Activated CD8-positive, alpha-beta memory T cell treated with anti-CD3 and anti-CD28 coated beads, Interleukin-2, amount 50 U/mL, for 48 hours (primary cell): ENCODE data around the gene MEIOC.
"Not testable (repeated sequence)": the region's sequence is repeated elsewhere in the genome, so short reads cannot be mapped to it uniquely, and the experiment has no call there.

ENCODE experiments used
- DNase-seq: peaks from one replicate; pipeline ENCODE4 v3.0.0-alpha.2; 2020

MEIOC gene

DNA sequence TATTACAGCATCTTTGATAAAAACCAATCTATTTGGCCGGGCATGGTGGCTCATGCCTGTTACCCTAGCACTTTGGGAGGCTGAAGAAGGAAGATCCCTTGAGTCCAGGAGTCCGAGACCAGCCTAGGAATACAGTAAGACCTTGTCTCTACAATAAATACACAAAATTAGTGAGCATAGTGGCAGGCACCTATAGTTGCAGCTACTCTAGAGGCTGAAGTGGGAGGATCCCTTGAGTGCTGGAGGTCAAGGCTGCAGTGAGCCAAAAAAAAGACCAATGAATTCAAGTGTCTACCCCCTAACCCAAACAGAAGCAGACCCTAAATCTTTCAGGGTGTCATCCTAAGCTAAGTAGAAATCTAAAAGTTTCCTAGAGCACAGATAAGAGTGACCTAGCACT, 7.3 kb upstream of the MEIOC start:
- DNase-seq = no peak

DNA sequence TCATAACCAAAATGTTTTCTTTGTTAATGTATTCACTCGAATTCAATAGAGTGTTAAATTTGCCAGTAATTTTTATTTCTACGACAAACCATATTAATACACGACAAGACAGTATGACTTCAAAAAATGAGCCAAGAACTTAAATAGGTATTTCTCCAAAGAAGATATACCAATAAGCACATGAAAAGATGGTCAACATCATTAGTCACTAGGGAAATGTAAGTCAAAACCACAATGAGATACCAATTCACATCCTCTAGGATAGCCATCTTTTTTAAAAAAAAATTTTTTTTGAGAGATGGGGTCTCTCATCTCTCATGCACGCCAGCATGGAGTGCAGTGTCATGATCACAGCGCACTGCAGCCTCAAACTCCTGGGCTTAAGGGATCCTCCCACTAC, 5.0 kb upstream of the MEIOC start:
- no peak for DNase-seq

DNA sequence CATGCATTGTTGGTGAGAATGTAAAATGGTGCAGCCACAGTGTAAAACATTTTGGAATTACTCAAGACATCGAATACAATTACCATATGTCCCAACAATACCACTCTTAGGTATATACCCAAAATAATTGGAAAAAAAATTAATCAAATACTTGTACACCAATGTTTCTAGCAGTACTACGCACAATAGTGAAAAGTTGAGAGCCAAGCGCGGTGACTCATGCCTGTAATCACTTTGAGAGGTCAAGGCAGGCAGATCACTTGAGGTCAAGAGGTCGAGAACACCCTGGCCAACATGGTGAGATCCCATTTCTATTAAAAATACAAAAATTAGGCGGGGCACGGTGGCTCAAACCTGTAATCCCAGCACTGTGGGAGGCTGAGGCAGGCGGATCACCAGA, 3.5 kb upstream of the MEIOC start:
- DNase-seq = no peak

DNA sequence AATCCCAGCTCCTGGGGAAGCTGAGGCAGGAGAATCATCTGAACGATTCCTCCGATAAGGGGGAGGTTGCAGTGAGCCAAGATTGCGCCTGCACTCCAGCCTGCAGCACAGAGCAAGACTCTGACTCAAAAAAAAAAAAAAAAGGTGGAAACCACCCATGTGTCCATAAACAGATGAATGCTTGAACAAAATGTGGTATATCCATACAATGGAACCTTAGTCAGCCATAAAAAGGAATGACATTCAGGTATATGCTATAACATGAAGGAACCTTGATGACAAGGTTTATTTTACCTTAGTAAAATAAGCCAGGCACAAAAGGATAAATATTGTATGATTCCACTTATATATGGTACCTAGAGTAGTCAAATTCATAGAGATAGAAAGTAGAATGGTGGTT, 2.9 kb upstream of the MEIOC start:
- no peak for DNase-seq

DNA sequence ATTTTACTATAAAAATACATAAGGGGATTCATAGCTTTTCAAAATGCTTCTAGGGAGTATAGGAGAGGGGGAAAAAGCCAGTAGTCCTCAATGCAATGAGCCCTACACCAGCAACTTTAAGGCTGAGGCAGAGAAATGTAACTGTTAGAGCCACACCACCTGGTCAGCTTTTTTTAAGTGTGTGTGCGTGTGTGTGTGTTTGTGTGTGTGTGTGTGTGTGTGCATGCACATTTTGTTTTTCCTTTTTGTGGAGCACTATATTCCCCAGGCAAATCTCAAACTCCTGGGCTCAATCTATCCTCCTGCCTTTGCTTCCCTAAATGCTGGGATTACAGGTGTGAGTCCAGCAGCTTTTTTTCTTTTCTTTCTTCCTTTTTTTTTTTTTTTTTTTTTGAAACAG, 2.3 kb upstream of the MEIOC start:
- DNase-seq = no peak

DNA sequence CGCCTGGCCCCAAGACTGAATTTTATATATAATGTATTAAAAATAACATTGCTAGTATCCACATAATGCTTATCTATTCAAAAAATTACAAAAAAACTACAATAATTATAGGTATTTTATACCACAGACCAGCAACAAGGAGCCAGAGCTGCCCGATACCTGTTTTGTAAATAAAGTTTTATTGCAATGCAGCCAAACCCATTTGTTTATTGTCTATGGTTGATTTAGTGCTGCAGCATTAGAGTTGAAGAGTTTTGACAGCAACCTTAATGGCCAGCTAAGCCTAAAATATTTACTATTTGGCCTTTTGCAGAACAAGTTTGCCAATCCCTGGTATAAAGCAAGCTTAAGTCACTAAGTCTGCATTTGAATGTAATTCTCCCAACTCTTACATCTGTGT, 5.6 kb downstream of the MEIOC start:
- no peak for DNase-seq

DNA sequence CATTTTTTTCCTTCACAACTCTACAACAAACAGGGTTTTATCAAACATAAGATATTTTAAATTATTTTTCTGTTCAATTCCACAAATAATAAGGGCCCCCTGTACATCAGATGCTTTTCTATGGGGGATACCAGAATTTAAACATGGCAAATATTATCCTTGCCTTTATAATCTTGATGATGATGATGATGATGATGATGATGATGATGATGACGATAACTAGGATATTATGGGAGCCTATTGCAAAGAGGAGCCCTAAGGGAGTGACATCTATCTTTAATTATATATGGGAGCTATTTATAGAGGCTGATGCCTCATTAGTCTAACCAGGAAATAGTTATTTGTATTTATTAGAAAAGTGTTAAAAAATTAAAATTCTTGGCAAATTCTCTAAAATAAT, 6.8 kb downstream of the MEIOC start:
- DNase-seq = no peak

DNA sequence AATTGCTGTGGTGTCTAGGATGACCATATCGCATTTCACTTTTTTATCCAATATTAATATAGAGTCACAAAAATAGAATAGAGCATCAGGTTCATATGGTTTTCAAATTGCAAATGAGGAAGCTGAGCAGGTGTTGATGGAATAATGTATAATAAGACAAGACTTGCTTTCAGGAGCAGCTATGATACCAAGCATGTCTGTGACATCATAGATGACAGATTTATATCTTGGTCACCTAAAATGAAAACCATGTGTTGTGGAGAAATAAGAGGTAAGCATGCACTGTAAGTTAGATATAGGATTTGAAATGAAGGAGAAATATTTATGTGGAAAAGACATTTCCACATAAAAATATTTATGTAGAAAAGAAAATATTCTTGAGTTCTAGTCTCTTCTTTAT, 8.6 kb downstream of the MEIOC start:
- no peak for DNase-seq

DNA sequence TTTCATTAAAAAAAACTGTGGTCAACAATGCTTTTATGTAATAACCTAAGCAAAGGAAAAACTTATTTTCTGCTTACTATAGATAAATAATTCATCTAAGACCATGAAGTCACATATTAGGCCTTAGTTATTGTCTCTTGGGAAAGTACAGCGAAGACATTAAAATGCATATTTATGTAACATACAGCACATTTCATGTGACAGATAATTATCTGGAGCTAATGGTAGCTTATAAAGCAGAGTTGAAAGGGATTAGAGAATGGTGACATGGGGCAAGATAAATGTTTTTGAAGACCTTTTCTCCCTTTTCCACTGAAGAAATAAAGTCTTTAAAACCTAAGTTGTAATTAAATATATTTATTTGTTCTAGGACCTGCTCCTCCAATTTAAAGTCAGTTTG, 9.7 kb downstream of the MEIOC start:
- DNase-seq = no peak

DNA sequence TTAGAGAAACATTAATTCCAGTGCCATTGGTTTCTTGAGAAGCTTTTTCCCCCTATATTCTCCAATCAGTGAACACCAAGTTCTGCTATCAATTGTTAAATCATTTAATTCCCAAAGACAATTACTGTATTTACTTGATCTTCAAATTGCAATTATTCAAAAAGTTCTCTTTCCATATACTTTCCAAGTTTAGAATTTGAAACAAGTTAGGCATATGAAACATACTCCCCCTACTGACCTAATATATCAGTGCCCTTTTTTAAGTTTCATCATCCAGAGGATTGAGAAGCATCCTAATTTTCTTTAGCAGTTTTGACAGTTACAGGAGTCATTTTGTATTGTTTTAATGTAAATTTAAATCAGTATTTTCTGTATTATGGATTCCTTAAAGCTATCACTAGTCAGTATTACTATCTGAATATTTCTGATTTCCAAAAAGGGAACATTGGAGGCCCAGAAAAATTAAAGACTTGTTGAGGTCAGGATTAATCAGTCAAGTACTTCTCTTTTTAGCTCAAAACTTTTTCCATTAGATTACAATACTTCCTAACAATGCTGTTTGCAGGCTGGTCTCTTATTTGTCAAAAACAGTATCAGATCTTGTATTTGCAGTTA, 16.3 kb downstream of the MEIOC start:
- no peak for DNase-seq

DNA sequence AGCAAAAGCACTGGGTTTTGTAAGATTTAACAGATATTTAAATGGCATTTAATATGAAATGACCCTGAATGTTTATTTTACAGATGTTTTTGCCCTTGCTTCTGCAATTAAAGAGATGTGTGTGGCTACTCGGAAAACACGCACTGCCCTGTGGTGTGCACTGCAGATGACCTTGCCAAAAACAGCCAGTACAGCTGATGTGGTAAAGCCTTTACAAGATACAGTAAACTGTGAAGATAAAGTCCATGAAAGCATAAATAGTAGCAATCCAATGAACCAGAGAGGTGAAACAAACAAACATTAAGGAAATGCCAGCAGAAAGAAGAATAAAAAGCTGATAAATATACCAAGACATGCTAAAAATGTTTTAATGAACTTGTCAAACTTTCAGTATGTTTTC, 17.6 kb downstream of the MEIOC start:
- DNase-seq = no peak

DNA sequence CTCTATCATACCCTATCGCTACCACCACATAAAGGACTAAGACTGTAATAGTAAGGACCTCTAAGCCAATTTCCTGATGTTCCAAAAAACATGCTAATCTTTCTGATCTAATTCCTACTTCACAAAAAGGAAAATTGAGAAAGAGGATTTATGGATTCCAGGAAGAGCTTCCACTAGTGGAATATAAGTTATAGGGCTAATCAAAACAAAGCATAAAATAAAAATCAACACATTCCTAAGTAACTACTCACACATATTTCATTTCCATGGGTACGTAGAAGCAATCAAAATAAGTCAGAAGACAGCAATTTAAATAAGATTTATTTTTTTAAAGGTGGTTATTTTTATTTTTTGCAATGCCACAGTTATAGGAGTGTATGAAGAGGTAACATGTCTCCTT, 20.9 kb downstream of the MEIOC start:
- DNase-seq = no peak

DNA sequence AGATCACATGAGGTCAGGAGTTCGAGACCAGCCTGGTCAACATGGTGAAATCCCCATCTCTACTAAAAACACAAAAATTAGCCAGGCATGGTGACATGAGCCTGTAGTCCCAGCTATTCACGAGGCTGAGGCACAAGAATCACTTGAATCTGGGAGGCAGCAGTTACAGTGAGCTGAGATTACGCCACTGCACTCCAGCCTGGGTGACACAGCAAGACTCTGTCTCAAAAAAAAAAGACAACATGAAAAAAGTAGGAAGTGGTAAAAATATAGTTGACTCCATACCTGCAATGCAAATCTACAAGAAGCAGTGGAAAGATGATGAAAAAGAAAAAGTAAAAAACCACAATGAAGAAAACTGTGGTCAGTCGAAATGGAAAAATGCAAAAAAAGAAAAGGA, 27.0 kb downstream of the MEIOC start:
- not testable (repeated sequence) for DNase-seq

DNA sequence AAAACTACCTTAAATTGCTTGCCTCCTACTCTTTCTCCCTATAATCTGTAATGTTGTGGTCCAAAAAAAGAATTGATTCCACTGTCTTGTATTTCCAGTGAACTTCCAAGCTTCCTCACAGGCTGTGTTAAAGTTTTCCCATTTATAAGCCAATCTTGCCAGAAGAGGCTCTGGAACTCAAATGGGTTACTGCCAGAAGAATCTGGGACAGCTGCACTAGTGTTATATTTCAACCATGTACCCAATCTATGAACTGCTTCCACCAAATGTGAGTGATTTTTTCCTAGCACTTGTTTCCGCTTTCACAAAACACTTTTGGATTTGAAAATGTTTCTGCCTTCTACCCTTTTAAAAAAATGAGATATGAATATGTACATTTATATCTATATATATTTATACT, 31.5 kb downstream of the MEIOC start:
- DNase-seq = no peak

DNA sequence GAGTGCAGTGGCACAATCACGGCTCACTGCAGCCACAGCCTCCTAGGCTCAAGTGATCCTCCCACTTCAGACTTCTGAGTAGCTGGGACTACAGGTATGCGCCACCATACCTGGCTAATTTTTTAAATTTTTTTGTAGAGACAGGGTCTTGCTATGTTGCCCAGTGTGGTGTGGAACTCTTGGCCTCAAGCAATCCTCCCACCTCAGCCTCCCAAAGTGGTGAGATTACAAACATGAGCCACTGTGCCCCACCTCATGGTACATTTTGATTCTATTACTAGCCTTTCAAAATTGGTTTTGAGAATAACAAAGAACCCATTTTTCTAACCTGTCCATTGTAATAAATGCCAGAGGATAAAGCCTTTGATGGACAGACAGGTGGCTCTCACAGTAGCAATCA, 31.9 kb downstream of the MEIOC start:
- DNase-seq = no peak

DNA sequence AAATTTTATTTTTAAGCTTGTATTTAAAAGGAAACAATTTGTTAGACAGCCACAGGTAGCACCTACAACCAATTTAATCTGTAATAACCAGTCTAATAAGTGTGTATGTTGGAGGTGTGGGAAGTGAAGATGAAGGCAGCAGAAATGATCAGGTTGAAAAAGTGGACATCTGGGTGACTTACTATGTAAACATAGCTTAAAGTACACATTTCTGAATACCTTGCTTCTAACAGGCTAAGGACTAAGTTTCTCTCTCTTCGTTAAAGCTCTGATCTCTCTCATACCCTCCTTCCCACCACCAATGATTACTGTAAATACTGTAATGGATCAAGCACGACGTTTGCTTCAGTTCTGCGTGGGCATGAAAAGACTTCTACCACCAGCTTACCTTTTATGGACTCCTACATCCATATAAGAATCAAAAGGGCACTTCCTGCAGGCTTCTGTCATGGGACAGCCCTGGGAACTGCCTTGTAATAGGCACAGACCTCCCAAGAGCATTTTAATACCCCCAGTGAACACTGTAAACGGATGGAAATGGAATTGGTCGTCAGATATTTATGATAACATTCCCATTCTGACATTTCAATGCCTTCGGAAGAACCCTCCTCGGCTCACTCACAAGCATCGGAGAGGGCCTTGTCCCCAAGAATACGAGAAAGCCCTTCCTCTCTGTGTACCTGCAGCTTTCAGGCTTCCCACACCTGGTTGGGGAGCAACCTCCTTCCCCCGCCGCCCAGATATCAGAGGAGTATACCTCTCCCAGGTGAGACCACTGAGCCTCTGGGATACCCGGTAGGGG, 32.6 kb downstream of the MEIOC start:
- no peak for DNase-seq

DNA sequence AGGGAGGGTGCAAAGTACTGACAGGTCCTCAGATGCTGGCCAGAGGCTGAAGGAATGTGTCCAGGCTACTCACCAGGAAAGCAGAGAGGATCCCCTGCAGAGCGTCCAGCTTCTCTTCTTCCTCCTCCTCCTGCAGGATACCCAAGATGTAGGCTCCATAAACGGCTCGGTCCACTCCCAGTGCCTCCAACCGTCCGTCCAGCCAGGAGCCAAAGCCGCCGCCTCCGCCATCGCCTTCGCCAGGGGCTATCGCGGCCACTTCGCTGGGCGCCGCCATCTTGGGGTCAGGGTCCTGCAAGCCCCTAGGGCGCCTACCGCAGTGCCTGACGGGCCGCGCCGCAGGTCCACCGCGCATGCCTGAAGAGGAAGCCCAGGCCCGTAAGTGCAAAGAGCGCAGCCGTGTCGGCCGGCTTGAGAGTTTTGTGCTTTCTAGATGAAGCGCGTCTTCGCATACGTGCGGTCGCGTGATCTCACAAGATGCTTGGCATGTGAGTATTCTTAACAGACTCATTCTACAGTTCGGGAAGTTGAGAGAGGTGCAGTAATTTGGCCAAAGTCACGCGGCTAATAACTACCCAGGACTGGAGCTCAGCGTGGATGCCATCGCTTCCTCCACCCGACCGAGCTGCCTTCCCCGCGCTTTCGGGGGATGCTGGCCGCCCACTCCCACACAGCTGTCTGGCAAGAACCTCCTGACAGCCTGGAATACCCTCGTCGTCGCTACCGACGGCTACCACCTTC, 33.4 kb downstream of the MEIOC start, which contains the start of gene CCDC43:
Gene CCDC43 (minus strand): TSS at position 300 of the 741 bp plus-strand sequence. CDS start 23 bp downstream, at position 277.
- DNase-seq = peak; percentile 96

DNA sequence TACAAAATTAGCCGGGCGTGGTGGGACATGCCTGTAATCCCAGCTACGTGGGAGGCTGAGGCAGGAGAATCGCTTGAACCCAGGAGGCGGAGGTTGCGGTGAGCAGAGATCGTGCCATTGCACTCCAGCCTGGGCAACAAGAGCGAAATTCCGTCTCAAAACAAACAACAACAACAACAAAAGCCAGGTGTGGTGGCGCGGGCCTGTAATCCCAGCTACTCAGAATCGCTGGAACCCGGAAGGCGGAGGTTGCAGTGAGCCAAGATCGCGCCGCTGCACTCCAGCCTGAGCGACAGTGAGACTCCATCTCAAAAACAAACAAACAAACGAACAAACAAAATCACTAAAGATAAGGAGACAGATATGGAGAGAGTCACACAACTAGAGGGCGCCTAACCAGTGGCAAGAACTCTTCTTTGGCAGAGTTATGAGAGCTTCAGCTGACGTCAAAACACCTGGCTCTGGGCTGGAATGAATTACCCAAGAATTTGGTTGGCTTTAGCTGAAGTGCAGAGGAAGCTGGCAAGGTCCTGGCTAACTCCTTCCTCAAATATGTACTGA, 34.6 kb downstream of the MEIOC start:
- not testable (repeated sequence) for DNase-seq

DNA sequence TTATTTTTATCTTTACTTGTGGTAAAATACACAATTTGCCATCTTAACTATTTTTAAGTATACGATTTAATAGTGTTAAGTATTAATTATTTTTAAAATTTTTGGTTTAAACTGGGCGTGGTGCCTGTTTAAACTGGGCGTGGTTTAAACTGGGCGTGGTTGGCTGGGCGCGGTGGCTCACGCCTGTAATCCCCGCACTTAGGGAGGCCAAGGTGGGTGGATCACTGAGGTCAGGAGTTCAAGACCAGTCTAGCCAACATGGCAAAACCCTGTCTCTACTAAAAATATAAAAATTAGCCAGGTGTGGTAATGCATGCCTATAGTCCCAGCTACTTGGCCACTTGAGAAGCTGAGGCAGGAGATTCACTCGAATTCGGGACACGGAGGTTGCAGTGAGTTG, 37.3 kb downstream of the MEIOC start:
- no peak for DNase-seq

DNA sequence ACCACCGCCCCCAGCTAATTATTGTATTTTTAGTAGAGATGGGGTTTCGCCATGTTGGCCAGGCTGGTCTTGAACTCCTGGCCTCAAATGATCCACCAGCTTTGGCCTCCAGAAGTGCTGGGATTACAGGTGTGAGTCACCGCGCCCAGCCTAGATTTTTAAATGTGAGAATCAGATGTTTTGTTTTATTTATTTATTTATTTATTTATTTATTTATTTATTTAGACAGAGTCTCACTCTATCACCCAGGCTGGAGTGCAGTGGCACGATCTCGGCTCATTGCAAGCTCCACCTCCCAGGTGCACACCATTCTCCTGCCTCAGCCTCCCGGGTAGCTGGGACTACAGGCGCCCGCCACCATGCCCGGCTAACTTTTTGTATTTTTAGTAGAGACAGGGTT, 44.0 kb downstream of the MEIOC start:
- DNase-seq = not testable (repeated sequence)

DNA sequence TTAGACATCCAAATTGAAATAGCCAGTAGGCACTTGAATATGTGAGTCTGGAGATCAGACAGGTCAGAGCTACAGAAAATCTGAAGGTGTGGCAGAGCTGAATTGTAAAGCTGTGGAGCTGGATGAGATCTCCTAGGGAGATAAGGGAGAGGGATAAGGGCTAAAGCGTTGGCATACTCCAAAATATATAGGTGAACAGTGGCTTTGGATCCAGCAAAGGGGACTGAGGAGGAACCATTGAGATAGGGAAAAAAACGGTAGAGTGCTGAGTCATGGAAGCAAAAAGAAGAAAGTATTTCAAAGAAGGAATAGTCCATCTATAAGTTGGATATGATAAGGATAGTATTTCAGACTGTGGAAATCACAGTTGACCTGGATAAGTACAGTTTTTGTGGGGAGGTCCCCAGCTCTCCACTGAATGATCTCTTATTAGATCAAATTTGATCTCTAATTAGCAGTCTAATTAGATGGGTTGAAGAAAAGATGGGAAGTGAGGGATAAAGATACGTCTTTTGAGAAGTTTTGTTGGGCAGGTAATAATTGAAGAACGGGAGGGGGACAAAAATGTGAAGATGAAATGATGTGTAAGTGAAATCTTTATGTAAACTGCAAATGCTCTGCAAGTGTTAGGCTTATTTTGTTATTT, 51.6 kb downstream of the MEIOC start:
- DNase-seq = no peak

DNA sequence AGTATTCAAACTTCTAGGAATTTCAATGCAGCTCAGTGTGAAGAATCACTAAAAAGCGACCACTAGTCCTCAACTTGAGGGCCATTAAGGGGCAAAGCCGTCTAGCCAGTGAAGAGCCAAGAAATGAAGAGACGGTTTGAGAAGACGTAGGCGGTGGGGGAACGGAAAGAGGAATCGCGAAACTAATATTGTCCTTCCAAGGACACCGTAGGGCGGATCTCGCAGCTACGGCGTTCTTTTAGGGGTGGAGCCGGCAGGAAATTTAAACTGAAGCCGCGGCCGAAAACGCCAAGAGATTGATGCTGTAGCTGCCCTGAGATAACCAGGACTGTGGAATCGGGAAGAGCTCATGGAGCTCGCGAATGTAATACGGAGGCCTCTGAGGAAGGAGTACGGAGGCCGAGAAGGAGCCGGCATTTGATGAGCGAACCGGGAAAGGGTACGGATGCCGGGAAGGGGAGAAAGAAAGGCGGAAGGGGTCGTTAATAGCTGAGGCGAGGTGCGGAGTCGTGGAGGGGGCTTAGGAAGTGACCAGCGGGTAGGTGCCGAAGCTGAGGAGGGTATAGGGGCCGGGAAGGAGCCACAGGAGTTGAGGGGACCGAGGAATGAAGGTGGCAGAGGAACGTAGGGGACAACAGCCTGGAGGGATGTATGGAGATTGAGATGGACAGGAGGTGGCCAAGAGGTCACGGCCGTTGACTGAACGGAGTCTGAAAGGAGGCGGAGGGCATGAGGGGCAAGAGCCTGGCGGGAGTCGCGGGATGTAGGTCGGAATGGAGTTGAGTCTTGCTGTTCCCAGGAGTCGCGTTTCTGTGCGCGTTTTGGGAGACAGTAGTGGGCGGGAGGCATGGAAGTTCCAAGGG, 52.4 kb downstream of the MEIOC start, which contains the start of gene DBF4B:
Gene DBF4B (plus strand): TSS at position 265 of the 863 bp plus-strand sequence. CDS start 156 bp downstream, at position 421.
- DNase-seq = peak; percentile 87
